ENCODE data around the gene TMEM127. TPM values are rescaled to one million over a fixed set of nuclear protein-coding genes. Genes with fewer than 3 reads are reported as not detected.

TMEM127 gene
- total RNA-seq, 1 donor from 2014 or later = 30.6 TPM

DNA sequence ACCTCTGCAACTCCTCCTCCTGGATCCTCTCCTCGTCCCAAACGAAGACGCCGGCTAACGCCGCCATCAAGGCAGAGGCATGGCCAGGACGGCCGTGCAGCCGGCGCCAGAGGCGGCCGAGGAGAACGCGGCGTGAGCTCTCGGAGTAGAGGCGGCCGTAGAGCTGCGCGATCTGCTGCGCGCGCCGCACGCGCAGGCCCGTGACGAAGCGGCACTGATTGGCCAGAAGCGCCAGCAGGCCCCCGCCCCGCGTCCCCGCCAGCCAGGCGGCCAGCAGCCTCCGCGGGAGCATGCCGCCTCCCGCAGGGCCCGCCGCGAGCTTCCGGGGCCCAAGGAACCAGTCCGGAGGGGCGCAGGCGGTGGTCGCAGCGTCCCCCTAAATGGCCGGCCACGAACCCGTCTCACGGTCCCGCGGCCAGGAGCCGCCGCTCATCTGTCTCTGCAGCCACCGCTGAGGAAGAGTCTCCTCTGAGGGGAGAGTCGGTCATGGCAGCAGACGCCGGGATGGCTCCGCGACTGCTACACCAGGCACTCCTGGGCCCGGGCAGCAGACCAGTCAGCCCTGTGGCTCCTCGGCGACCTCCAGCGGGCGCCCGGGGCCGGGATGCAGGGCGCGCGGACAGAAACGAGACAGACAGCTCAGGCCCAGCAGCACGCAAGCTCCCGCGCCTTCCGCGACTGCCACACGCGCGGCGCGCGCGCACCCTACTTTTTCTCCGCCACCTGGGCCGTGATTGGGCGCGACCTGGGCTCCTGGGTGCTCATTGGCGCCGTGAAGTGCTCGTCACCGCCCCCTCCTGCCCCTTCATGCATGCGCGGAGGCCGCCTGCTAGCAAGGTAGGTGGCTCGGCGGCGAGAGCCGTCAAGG, 57.4 kb downstream of the TMEM127 start, which contains the start of gene STARD7:
TSS of gene STARD7 (minus strand) at position 685 of the 868 bp plus-strand sequence. CDS start at position 292, 393 bp downstream.
- H3K27ac Mint-ChIP-seq (ENCODE audit: unreplicated experiment) = peak within 1 kb of the TSS; percentile 89
- peaks cover 47% of the 10 kb centered on the region for H3K4me1 Mint-ChIP-seq
- TF ChIP-seq, protein P1, sequence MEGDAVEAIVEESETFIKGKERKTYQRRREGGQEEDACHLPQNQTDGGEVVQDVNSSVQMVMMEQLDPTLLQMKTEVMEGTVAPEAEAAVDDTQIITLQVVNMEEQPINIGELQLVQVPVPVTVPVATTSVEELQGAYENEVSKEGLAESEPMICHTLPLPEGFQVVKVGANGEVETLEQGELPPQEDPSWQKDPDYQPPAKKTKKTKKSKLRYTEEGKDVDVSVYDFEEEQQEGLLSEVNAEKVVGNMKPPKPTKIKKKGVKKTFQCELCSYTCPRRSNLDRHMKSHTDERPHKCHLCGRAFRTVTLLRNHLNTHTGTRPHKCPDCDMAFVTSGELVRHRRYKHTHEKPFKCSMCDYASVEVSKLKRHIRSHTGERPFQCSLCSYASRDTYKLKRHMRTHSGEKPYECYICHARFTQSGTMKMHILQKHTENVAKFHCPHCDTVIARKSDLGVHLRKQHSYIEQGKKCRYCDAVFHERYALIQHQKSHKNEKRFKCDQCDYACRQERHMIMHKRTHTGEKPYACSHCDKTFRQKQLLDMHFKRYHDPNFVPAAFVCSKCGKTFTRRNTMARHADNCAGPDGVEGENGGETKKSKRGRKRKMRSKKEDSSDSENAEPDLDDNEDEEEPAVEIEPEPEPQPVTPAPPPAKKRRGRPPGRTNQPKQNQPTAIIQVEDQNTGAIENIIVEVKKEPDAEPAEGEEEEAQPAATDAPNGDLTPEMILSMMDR (conservative IDR thresholded peaks at IDR 0.05) = peak; percentile 26

DNA sequence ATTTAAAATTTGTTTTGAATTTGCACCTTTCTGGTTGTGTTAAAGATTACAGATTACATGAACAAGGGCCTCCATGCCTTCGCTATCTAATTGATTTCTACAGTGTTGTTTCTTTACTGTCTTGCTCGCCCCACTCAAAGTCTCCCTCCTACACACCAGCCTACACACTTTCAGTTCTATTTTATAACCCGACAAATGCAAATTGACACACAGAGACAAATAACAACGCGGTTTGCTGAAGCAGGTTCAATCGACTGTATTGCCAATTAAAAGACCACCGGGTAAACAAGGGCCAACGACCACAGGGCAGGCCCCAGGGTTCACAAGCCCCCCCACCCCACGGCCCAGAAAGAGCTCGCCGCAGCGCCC, 58.0 kb downstream of the TMEM127 start:
- Mint-ChIP-seq H3K4me3 (peak overlapping the region; percentile 96), H3K9me3 (no peaks in the 10 kb centered on the region), H3K4me1 (peaks cover 53% of the 10 kb centered on the region), H3K27ac (ENCODE audit: unreplicated experiment) (peak overlapping the region; percentile 53), H3K27me3 (ENCODE audit: low read depth) (no peaks in the 10 kb centered on the region), H3K36me3 (ENCODE audit: low read depth) (peaks cover 3% of the 10 kb centered on the region)
- TF ChIP-seq, protein P1 (conservative IDR thresholded peaks at IDR 0.05) = no peak
- DNase-seq (ENCODE audit: low read depth, low spot score) = no peak

More for the DNA sequence above, 57.4 kb downstream of the TMEM127 start, which contains the start of gene STARD7:
- Mint-ChIP-seq H3K36me3 (ENCODE audit: low read depth) (peaks cover 3% of the 10 kb centered on the region), H3K4me3 (peak within 1 kb of the TSS; percentile 96), H3K9me3 (no peaks in the 10 kb centered on the region), H3K27me3 (ENCODE audit: low read depth) (no peaks in the 10 kb centered on the region)
- peak; percentile 98 for DNase-seq (ENCODE audit: low read depth, low spot score)

DNA sequence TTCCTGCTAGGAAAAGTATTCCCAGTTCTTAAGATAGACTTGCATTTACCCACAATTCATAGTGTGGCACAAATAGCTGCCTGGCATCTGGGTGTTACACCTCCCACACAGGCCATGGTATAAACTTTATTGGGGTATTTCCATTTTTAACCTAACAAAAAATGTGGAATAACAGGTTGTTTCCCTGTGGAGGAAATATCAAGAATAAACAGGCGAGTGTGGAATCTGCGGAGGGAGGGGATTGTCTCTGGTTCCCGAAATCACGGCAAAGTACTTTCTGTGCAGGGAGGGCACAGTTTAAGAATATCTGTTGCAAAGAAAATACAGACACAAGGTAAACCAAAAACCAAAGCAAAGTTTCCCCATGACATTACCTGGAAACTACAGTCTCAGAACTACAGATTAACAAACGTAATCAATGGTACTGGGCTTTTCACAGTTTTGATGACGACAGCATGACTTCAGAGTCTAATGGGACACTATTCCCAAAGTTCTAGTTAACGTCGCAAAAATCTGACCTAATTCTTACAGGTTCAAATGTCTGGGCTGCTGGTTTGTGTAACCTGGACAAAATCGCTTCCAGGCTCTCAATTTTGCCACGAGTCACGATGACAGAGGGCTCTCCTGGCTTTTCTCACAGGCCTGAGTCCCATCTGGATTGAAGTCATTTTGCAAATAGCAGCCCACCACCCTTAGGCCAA, 58.6 kb downstream of the TMEM127 start:
- Mint-ChIP-seq H3K27ac (ENCODE audit: unreplicated experiment) (peak overlapping the region; percentile 53), H3K4me1 (peaks cover 55% of the 10 kb centered on the region), H3K27me3 (ENCODE audit: low read depth) (no peaks in the 10 kb centered on the region), H3K36me3 (ENCODE audit: low read depth) (peaks cover 3% of the 10 kb centered on the region), H3K9me3 (no peaks in the 10 kb centered on the region), H3K4me3 (peak overlapping the region; percentile 96)
- TF ChIP-seq, protein P1 (conservative IDR thresholded peaks at IDR 0.05) = no peak
- no peak for DNase-seq (ENCODE audit: low read depth, low spot score)

DNA sequence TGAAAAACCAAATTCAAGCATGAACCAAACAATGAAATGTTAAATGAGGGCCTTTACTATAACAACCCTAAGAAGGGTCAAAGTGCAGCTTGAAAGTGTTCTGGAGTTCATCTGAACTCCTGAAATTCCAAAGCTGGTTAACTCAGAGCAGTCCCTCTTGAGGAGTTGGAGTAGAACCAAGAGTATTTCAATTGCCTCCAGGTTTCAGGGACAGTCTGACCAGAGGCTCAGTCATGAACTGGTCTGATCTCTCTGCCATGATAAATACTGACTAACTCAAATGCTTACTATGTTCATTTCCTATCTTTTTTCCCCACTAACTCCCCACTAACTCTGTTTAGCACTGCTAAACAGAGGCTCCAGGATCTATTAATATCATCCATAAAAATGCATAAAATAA, 59.9 kb downstream of the TMEM127 start:
- TF ChIP-seq, protein P1 (conservative IDR thresholded peaks at IDR 0.05) = no peak
- Mint-ChIP-seq H3K9me3 (no peaks in the 10 kb centered on the region), H3K27me3 (ENCODE audit: low read depth) (no peaks in the 10 kb centered on the region), H3K4me3 (peak overlapping the region; percentile 89), H3K36me3 (ENCODE audit: low read depth) (peaks cover 3% of the 10 kb centered on the region), H3K27ac (ENCODE audit: unreplicated experiment) (no peak overlapping the region), H3K4me1 (peaks cover 58% of the 10 kb centered on the region)
- no peak for DNase-seq (ENCODE audit: low read depth, low spot score)

DNA sequence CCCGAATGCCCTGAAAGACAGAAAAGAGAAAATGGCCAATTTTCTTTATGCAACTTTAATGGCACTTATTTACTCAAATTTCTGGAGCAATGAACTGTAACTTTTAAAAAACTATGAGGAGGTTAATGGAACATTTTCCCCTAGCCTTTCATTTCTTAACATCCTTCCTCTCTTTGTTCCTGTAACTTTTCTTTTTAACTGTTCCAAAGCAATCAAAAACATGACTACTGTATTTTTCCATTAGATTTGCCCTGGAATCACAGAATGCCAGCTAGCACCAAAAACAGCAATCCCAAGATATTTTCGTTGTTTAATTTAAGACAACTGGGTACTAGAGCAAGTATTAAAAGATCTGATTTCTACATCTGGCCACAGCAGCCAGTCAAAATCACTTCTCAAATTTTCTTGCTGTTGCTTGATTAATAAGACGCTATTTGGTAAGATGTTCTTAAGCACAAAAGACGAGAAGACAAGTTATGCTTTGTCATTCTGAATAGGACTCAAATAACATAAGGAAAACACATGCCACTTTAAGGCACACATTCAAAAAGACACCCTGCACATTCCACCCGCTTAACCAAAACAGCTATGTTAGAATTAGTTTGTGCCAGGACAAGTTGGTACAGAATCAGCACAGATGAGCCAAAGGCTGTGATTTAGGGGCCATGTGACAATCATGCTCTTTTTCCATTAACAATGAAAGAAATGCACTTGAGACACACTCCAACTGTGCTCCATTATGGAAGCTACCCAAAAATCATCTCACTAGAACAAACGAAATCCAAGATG, 60.8 kb downstream of the TMEM127 start:
- TF ChIP-seq, protein P1 (conservative IDR thresholded peaks at IDR 0.05) = no peak
- Mint-ChIP-seq H3K27ac (ENCODE audit: unreplicated experiment) (peak overlapping the region; percentile 86), H3K9me3 (no peaks in the 10 kb centered on the region), H3K4me1 (peaks cover 61% of the 10 kb centered on the region), H3K36me3 (ENCODE audit: low read depth) (peaks cover 3% of the 10 kb centered on the region), H3K27me3 (ENCODE audit: low read depth) (no peaks in the 10 kb centered on the region), H3K4me3 (peak overlapping the region; percentile 89)
- DNase-seq (ENCODE audit: low read depth, low spot score) = no peak
